Stimulated activated CD8-positive, alpha-beta memory T cell treated with anti-CD3 and anti-CD28 coated beads, Interleukin-4, amount 100 ng/mL, for 24 hours (primary cell): ENCODE data around the gene APOL3.
"Not testable (repeated sequence)": the region's sequence is repeated elsewhere in the genome, so short reads cannot be mapped to it uniquely, and the experiment has no call there.

ENCODE experiments used
- DNase-seq: peaks from one replicate; pipeline ENCODE4 v3.0.0-alpha.2; 2020; ENCODE audit warnings: low read depth

The APOL3 gene

GRCh38 chr22:36134182-36134581 is 26.4 kb downstream of the APOL3 start:
- DNase-seq, result no peak

GRCh38 chr22:36131907-36132306 is 28.6 kb downstream of the APOL3 start:
- DNase-seq, result no peak

DNA sequence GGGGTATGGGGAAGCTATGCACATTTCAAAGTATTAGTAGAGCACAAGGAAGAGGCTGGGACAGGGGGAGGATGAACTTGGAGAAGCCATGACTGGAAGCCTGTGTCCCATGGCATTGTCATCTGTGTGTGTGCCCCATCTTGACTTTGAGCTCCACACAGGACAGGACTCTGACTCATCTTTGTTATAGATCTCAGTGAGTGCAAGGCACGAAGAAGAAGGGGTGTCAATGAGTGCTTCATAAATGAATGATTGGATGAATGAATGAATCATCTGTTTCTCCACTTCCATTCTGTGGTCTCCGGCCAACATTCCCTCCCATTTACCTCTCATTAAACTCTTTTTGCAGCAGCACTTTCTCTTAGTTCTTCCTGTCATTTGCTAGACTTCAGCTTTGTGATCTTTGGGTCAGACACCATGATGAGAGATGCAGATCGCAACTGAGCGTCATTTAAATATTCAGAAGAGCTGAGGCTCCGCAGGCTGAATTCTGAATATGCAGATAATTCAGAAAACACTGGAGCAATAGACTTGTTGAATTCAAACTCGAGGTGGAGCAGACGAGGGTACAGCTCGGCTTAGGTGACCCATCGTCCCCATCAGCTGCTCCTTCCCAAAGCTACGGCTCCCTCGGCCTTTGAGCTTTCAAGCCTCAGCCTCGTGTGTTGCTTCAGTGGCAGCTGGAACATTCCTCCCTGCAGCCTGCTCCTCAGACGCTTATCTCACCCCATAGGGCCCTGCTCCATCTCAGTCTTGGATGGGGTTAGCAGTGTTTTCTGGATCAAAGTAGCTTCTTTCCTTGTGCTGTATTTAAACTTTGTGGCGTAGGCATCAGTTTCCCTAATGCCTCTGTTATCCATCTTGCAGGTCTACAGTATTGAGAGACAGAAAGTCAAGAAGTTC is 30.8 kb downstream of the APOL3 start:
- no peak for DNase-seq

DNA sequence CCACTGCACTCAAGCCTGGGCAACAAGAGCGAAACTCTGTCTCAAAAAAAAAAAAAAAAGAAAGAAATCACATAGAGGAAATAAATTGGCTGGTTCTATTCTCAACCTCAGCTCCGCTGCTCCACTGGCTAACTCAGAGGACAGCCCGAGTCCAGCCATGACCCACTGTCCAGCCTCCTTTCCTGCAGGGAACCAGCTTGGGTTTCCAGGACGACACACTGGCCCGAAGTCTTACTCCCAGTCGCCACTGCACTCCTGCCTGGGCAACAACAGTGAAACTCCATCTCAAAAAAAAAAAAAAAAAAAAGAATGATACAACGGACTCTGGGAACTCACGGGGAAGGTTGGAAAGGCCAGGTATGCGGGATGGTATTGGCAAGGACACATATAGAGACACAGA is 31.5 kb downstream of the APOL3 start:
- DNase-seq, result no peak

- no peak for DNase-seq
These were observed 34.5 kb downstream of the APOL3 start for GRCh38 chr22:36125994-36126531.

DNA sequence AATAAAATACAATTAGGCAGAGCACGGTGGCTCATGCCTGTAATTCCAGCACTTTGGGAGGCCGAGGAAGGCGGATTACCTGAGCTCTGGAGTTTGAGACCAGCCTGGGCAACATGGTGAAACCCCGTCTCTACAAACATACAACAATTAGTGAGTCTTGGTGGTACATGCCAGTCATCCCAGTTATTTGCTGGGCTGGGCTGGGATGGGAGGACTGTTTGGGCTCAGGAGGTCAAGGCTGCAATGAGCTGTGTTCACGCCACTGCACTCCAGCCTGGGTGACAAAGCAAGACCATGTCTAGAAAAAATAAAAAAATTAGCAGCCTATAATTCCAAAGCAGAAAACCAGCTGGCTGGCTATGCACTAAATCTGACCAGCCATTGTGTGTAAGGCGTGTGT is 35.1 kb downstream of the APOL3 start:
- no peak for DNase-seq

DNA sequence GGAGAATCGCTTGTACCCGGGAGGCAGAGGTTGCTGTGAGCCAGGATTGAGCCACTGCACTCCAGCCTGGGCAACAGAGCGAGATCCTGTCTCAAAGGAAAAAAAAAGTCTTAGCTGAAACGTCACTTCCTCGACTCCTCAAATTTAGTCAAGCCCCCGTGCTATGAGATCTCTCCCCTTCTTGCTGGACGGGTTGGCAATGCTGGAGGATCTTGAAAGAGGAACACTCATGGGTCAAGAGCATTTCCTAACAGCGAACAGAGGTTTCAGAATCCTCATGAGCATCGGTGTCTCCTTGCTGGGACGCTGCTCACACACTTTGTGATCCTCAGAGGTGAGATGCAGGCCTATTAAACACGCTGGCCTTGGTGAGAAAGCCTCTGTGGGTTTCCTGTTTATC is 35.9 kb downstream of the APOL3 start:
- no peak for DNase-seq

GRCh38 chr22:36123673-36124630 is 36.6 kb downstream of the APOL3 start:
- peak; percentile 84 for DNase-seq

DNA sequence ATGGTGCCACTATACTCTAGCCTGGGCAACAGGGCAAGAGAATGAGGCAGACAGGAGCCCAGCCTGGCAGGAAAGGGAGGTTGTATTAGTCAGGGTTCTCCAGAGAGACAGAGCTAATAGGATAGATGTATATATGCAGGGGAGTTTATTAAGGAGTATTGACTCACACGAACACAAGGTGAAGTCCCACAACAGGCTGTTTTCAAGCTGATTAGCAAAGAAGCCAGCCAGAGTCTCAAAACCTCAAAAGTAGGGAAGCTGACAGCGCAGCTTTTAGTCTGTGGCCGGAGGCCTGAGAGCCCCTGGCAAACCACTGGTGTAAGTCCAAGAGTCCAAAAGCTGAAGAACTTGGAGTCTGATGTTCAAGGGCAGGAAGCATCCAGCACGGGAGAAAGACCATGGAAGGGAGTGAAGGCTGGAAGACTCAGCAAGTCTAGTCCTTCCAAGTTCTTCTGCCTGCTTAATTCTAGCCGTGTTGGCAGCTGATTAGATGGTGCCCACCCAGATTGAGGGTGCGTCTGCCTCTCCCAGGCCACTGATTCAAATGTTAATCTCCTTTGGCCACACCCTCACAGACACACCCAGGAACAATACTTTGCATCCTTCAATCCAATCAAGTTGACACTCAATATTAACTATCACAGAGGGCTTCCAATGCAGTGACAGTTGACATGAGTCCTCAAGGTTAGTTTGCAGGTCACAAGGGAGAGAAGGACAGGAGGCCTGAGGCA is 39.8 kb downstream of the APOL3 start:
- DNase-seq, result not testable (repeated sequence)

- no peak for DNase-seq
These were observed 43.5 kb downstream of the APOL3 start for GRCh38 chr22:36117053-36117554.

DNA sequence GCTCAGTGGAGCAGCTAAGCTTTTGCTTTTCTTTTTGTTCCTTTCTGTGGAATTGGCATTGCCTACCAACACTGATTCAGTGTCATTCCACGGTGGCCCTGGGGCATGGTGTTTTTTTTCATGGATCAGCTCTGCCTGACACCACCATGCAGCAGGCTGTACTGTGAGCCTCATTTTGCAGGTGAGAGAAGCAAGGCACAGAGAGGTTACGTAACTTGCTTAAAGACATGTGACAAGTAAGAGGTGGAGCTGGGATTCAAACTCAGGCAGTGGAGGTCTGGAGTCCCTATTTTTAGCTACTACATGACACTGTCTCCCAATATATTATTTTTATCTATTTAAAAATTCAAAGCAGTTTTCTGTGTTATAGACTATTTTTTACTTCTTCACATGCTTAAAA is 44.4 kb downstream of the APOL3 start:
- DNase-seq, result no peak

DNA sequence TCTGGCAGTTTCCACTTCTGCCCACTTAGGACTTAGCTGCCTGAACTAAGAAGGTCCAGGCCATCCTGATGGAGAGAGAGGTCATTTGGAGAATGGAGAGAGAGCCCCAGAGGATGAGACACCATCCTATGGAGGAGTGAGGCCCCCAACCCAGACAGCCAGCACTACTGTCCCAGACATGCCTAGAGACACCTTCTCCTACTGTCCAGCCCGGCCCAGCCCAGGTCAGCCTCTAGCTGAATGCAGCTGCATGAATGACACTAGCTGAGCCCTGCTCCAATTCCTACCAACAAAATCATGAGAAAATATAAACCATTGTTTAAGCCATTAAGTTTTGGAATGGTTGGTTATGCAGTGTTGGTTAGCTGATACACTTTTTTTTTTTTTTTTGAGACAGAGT is 47.4 kb downstream of the APOL3 start:
- DNase-seq, result no peak

DNA sequence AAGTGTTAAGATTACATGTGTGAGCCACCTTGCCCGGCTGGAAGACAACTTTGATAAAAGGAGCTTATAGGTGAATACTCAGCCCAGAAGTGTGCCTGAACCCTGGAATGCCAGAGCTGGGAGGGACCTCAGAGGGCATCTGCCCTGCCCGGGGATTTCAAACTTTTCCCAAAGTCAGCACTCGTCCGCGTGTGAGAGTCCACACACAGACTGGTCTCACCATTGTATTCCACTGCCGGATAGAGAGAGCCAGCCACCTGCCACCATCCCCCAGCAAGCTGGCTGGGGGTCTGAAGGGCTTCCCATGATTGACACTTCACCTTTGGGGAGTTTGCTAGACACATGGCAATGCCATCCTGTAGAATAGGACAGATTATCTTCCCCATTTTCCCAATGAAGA is 49.2 kb downstream of the APOL3 start:
- DNase-seq, result no peak

DNA sequence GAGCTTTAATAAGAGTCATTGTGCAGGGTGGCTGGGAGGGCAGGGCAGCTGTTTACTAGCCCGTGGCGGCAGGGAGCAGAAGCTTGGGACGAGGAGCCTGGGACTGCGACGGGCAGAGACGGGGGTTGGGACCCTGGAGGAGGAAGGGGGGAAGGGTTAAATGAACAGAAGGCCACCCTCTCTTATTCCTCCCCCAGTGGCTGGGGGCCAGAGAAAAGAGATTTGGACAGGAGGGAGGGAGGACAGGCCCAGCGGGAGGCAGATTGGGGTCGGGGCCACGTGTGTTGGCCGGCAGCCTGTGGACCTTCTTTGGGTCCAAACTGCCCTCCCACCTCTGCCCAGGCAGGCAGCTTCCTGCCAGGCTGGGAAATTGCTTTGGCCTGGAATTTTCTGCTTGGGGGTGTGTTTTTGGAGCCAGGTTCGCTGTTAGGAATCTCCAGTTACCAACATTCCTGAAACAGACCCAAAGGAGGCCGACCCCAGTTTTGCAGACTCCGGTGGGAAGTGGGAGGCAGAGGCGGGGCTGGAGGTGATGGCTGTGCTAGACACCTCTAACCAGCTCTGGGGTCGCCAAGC is 50.2 kb downstream of the APOL3 start:
- no peak for DNase-seq

DNA sequence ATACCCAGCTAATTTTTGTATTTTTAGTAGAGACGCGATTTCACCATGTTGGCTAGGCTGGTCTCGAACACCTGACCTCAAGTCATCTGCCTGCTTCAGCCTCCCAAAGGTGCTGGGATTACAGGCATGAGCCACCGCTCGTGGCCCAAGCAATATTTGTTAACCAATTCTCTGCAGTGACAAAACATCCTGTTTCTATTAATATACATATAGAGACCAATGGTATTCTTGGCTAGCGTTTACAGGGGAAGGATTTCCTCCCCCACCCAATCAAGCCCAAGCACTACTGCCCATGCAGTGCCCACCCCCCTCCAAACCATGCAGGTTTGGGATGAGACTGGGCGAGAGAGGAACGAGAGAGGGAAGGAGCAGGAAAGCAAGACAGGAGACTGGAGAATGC is 53.1 kb downstream of the APOL3 start:
- no peak for DNase-seq

- no peak for DNase-seq
These were observed 53.6 kb downstream of the APOL3 start for GRCh38 chr22:36106910-36107309.

- no peak for DNase-seq
These were observed 55.6 kb downstream of the APOL3 start for GRCh38 chr22:36104988-36105387.

DNA sequence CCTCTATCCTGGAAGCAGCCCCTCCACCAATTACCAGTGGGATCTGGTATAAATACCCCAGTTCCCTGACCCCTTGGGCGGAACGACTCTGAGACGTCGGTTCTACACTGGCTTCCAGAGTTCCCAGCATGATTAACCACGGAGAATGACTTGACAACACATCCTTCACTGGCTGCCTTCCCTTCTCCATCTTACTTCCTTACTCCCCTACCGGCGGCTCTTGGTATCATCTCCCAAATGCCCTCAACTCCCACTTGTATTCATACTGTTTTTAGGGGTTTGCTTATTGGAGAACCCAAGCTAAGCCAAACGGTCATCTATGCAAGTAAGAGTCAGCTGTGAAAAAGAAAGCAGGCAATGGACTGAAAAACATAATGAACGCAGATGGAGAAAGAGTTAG is 56.1 kb downstream of the APOL3 start:
- no peak for DNase-seq

DNA sequence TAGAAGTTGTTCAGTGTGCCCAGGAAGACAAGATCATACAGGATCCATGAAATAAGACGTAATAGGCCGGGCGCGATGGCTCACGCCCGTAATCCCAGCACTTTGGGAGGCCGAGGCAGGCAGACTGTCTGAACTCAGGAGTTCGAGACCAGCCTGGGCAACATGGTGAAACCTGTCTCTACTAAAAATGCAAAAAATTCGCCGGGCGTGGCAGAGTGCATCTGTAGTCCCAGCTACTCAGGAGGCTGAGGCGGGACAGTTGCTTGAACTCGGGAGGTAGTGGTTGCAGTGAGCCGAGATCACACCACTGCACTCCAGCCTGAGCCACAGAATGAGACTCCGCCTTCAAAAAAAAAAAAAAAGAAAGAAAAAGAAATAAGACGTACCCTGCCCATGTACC is 56.7 kb downstream of the APOL3 start:
- no peak for DNase-seq

- no peak for DNase-seq
These were observed 57.6 kb downstream of the APOL3 start for GRCh38 chr22:36102995-36103394.

DNA sequence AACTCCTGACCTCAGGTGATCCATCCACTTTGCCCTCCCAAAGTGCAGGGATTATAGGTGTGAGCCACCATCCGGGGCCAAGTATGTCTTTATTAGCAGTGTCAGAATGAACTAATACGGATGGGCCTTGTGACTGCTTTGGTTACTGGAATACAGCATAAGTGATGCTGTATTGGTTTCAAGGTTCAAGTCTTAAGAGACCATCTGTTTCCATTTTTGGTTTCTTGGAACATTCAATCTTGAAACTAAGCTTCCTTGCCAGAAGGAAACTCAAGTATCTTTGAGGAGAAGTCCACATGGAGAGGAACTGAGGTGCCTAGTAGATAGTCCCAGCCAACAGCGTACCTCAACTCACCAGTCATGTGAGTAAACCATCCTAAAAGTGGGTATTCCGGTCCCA is 58.8 kb downstream of the APOL3 start:
- no peak for DNase-seq
